HepG2 (cell line): ENCODE measurements around the gene COX4I2. TPM values are rescaled to one million over a fixed set of nuclear protein-coding genes. Genes with fewer than 3 reads are reported as not detected.

Source experiments
- CCAR2 ChIP-seq: fragments of 200-400 bp; formaldehyde crosslinking; optimal IDR thresholded peaks from 2 replicates; pipeline ENCODE3; 2018; ENCODE audit warnings: low read depth, mild to moderate bottlenecking, low read length, moderate library complexity
- CCDC6 ChIP-seq: sonication (generic); formaldehyde crosslinking; IDR thresholded peaks from 2 replicates; pipeline ENCODE4 v1.8.1; 2022; ENCODE audit warnings: mild to moderate bottlenecking, missing genetic modification reagents, moderate library complexity
- EZH2 ChIP-seq: conservative IDR thresholded peaks from 2 replicates; pipeline ENCODE4 v1.6.1; 2012; ENCODE audit warnings: mild to moderate bottlenecking, low read depth, low read length, moderate library complexity
- FIP1L1 ChIP-seq: fragments of 200-400 bp; formaldehyde crosslinking; IDR thresholded peaks from 2 replicates; pipeline ENCODE4 v1.6.1; 2018; ENCODE audit warnings: low read depth, mild to moderate bottlenecking, low read length, moderate library complexity, borderline replicate concordance; ENCODE audit not compliant: insufficient read depth
- HCFC1 ChIP-seq: fragments of 150-350 bp; IDR thresholded peaks from 2 replicates; pipeline ENCODE4 v1.6.1; 2014; ENCODE audit warnings: low read depth, low read length
- HMG20B ChIP-seq: conservative IDR thresholded peaks from 2 replicates; pipeline ENCODE4 v1.6.1; 2016; ENCODE audit warnings: missing genetic modification reagents, missing compliant biosample characterization
- HNRNPH1 ChIP-seq: fragments of 200-400 bp; formaldehyde crosslinking; optimal IDR thresholded peaks from 2 replicates; pipeline ENCODE3; 2017; ENCODE audit warnings: mild to moderate bottlenecking, low read depth, low read length
- HOXD1 ChIP-seq: sonication (generic); formaldehyde crosslinking; IDR thresholded peaks from 2 replicates; pipeline ENCODE4 v1.5.0; 2020; ENCODE audit warnings: missing genetic modification reagents
- KLF6 ChIP-seq: IDR thresholded peaks from 2 replicates; pipeline ENCODE4 v1.8.0; 2016; ENCODE audit warnings: missing biosample characterization, missing genetic modification reagents
- MIER2 ChIP-seq: IDR thresholded peaks from 2 replicates; pipeline ENCODE4 v1.6.1; 2016; ENCODE audit warnings: missing biosample characterization, missing genetic modification reagents
- MLLT10 ChIP-seq: sonication (generic); formaldehyde crosslinking; IDR thresholded peaks from 2 replicates; pipeline ENCODE4 v1.4.0; 2020; ENCODE audit warnings: missing genetic modification reagents
- NRL ChIP-seq: sonication (generic); formaldehyde crosslinking; IDR thresholded peaks from 2 replicates; pipeline ENCODE4 v1.5.0; 2020; ENCODE audit warnings: missing genetic modification reagents, mild to moderate bottlenecking, moderate library complexity, borderline replicate concordance
- PCBP1 ChIP-seq: fragments of 200-400 bp; formaldehyde crosslinking; IDR thresholded peaks from 2 replicates; pipeline ENCODE4 v1.6.1; 2017; ENCODE audit warnings: mild to moderate bottlenecking, low read depth, low read length, borderline replicate concordance
- PHF21A ChIP-seq: sonication (generic); formaldehyde crosslinking; IDR thresholded peaks from 2 replicates; pipeline ENCODE4 v1.5.0; 2020; ENCODE audit warnings: mild to moderate bottlenecking, missing genetic modification reagents
- RFX3 ChIP-seq: IDR thresholded peaks from 2 replicates; pipeline ENCODE4 v1.6.1; 2016; ENCODE audit warnings: missing biosample characterization, missing genetic modification reagents
- SIN3A ChIP-seq: IDR thresholded peaks from 2 replicates; pipeline ENCODE4 v1.6.1; 2011; ENCODE audit warnings: low read depth, mild to moderate bottlenecking, control low read depth, low read length, borderline replicate concordance
- SIX1 ChIP-seq: sonication (generic); formaldehyde crosslinking; IDR thresholded peaks from 2 replicates; pipeline ENCODE4 v1.4.0; 2020; ENCODE audit warnings: missing genetic modification reagents, borderline replicate concordance
- THYN1 ChIP-seq: sonication (generic); formaldehyde crosslinking; IDR thresholded peaks from 2 replicates; pipeline ENCODE4 v1.8.1; 2023; ENCODE audit warnings: low read depth, mild to moderate bottlenecking, moderate library complexity, missing genetic modification reagents, borderline replicate concordance
- ZNF124 ChIP-seq: sonication (generic); formaldehyde crosslinking; IDR thresholded peaks from 2 replicates; pipeline ENCODE4 v1.4.0; 2020; ENCODE audit warnings: missing genetic modification reagents
- ZNF33A ChIP-seq: sonication (generic); formaldehyde crosslinking; IDR thresholded peaks from 2 replicates; pipeline ENCODE4 v1.5.1; 2020; ENCODE audit warnings: missing genetic modification reagents, mild to moderate bottlenecking, moderate library complexity, borderline replicate concordance
- ZNF383 ChIP-seq: sonication (generic); formaldehyde crosslinking; IDR thresholded peaks from 2 replicates; pipeline ENCODE4 v1.4.0; 2020; ENCODE audit warnings: missing genetic modification reagents, mild to moderate bottlenecking, borderline replicate concordance
- ZNF772 ChIP-seq: sonication (generic); formaldehyde crosslinking; IDR thresholded peaks from 2 replicates; pipeline ENCODE4 v1.5.0; 2020; ENCODE audit warnings: mild to moderate bottlenecking, missing genetic modification reagents
- ZNF790 ChIP-seq: sonication (generic); formaldehyde crosslinking; IDR thresholded peaks from 2 replicates; pipeline ENCODE4 v1.8.0; 2022; ENCODE audit warnings: missing genetic modification reagents, mild to moderate bottlenecking, borderline replicate concordance
- ZNF816 ChIP-seq: sonication (generic); formaldehyde crosslinking; IDR thresholded peaks from 2 replicates; pipeline ENCODE4 v1.8.0; 2022; ENCODE audit warnings: missing genetic modification reagents, mild to moderate bottlenecking, borderline replicate concordance
- polyA plus RNA-seq, 8 experiments: library from polyadenylated mRNA; depleted of rRNA in 3 of 8; stranded (reverse) in 7 of 8; unstranded in 1 of 8; fragments of >200 nt; fragmentation: Illumina TruSeq in 4 of 8; extraction: Trizol in 4 of 8; gene quantifications; 2 replicates each; pipeline versions ENCODE4 v1.2.1 to v1.2.3, GENCODE V29; 2011 to 2016; ENCODE audit warnings: low read depth in 4 of 8, missing spikeins in 1 of 8, mixed read lengths in 1 of 8; ENCODE audit not compliant: insufficient read depth in 1 of 8
- total RNA-seq, 5 experiments: library from RNA; depleted of rRNA; stranded (reverse); fragments of >200 nt; fragmentation: Illumina TruSeq; extraction: Trizol; gene quantifications; 2 replicates each; pipeline ENCODE4 v1.2.3, GENCODE V29; 2016; ENCODE audit warnings: low read depth in 1 of 5
- TF ChIP-seq, protein P1 (sequence below): sonication (generic); formaldehyde crosslinking; IDR thresholded peaks from 2 replicates; pipeline ENCODE4 v1.5.1; 2020; ENCODE audit warnings: mild to moderate bottlenecking, moderate library complexity, missing genetic modification reagents
- TF ChIP-seq, protein P2 (sequence below): sonication (generic); formaldehyde crosslinking; IDR thresholded peaks from 2 replicates; pipeline ENCODE4 v1.5.0; 2020; ENCODE audit warnings: mild to moderate bottlenecking, low read depth, missing genetic modification reagents, borderline replicate concordance
- TF ChIP-seq, protein P3 (sequence below): sonication (generic); formaldehyde crosslinking; IDR thresholded peaks from 2 replicates; pipeline ENCODE4; 2020; ENCODE audit warnings: missing genetic modification reagents, mild to moderate bottlenecking, borderline replicate concordance

COX4I2 gene
- total and polyA plus RNA-seq, 2 of the 13 experiments (the other 11 are each of a cell fraction or from before 2014, with no cell fraction given), result 1.1 TPM; not detected in 1

DNA sequence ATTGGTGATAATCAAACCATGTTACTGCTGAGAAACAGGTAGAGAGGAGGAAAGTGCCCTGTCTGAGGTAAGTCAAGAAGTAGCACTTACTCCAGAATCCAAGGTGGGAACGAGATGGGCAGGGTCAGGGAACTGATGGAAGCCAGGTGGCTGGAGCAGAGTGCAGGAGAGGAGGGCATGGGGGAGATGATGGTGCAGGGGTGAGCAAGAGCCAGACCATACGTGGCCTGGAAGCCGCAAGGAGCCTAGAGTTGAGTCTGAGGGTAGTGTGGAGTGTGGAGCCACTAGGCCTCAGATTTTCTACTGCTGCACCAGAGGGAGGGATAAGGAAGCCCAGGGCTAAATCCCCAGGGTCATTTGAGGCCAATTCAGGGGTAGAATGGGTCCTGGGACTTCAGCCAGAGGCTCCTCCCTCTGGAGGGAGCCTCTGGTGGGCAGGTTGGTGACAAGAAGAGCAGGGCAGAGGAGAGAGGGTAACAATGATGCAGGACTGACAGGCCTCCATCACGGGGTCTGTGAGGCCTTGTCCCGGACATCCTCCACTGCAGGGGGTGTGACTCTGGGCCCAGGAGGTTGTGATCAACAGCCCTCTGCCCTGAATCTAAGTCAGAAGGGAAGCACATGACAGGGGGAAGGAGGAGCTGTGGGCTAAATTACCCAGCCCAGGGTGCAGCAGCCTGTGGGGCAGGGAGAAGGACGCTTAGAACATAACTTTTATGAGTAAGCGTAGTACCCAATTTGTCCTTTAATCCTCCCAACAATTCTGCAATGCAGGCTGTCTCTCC, 28.7 kb downstream of the COX4I2 start (continued):
- TF ChIP-seq PHF21A (CRISPR knock-in tag) (no peak), THYN1 (CRISPR knock-in tag) (no peak), CCAR2 (no peak), FIP1L1 (no peak), MIER2 (CRISPR knock-in tag) (0 out of 2 replicates have a peak, but pooled peaks have one; percentile 14), RFX3 (CRISPR knock-in tag) (no peak), CCDC6 (CRISPR knock-in tag) (no peak), ZNF383 (peak; percentile 26; the same call in 1 of the 2 replicates), HOXD1 (no peak), SIN3A (no peak), ZNF772 (CRISPR knock-in tag) (peak; percentile 15; the same call in 1 of the 2 replicates), MLLT10 (CRISPR knock-in tag) (no peak), HCFC1 (no peak), SIX1 (CRISPR knock-in tag) (no peak), KLF6 (CRISPR knock-in tag) (no peak), NRL (CRISPR knock-in tag) (peak; percentile 8; the same call in 1 of the 2 replicates), PCBP1 (no peak), ZNF816 (CRISPR knock-in tag) (no peak), HMG20B (CRISPR knock-in tag) (no peak), HNRNPH1 (no peak), ZNF790 (CRISPR knock-in tag) (no peak), ZNF124 (CRISPR knock-in tag) (no peak), EZH2 (no peak), ZNF33A (CRISPR knock-in tag) (no peak)
- TF ChIP-seq, protein P1, sequence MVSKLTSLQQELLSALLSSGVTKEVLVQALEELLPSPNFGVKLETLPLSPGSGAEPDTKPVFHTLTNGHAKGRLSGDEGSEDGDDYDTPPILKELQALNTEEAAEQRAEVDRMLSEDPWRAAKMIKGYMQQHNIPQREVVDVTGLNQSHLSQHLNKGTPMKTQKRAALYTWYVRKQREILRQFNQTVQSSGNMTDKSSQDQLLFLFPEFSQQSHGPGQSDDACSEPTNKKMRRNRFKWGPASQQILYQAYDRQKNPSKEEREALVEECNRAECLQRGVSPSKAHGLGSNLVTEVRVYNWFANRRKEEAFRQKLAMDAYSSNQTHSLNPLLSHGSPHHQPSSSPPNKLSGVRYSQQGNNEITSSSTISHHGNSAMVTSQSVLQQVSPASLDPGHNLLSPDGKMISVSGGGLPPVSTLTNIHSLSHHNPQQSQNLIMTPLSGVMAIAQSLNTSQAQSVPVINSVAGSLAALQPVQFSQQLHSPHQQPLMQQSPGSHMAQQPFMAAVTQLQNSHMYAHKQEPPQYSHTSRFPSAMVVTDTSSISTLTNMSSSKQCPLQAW, result no peak
- TF ChIP-seq, protein P2, sequence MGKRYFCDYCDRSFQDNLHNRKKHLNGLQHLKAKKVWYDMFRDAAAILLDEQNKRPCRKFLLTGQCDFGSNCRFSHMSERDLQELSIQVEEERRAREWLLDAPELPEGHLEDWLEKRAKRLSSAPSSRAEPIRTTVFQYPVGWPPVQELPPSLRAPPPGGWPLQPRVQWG, result no peak
- TF ChIP-seq, protein P3, sequence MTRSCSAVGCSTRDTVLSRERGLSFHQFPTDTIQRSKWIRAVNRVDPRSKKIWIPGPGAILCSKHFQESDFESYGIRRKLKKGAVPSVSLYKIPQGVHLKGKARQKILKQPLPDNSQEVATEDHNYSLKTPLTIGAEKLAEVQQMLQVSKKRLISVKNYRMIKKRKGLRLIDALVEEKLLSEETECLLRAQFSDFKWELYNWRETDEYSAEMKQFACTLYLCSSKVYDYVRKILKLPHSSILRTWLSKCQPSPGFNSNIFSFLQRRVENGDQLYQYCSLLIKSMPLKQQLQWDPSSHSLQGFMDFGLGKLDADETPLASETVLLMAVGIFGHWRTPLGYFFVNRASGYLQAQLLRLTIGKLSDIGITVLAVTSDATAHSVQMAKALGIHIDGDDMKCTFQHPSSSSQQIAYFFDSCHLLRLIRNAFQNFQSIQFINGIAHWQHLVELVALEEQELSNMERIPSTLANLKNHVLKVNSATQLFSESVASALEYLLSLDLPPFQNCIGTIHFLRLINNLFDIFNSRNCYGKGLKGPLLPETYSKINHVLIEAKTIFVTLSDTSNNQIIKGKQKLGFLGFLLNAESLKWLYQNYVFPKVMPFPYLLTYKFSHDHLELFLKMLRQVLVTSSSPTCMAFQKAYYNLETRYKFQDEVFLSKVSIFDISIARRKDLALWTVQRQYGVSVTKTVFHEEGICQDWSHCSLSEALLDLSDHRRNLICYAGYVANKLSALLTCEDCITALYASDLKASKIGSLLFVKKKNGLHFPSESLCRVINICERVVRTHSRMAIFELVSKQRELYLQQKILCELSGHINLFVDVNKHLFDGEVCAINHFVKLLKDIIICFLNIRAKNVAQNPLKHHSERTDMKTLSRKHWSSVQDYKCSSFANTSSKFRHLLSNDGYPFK, result no peak
